DOHH2 (cell line): ENCODE data around the gene TTC21B.

Experiments
- H3F3A ChIP-seq: fragments of 200-600 bp; sonication (generic), shearing (Covaris generic); 2 replicates; pipeline ENCODE4 v1.6.0; 2016; ENCODE audit warnings: antibody characterized with exemption, mild to moderate bottlenecking; ENCODE audit not compliant: control insufficient read depth, insufficient read depth
- H3K27ac ChIP-seq: fragments of 200-600 bp; sonication (generic); 2 replicates; pipeline ENCODE4 v1.5.1; 2014; ENCODE audit warnings: low read depth, mild to moderate bottlenecking, low read length, moderate library complexity
- H3K27me3 ChIP-seq: fragments of 200-600 bp; sonication (generic); 2 replicates; pipeline ENCODE4 v1.6.1; 2014; ENCODE audit warnings: mild to moderate bottlenecking, low read length, mixed read lengths; ENCODE audit not compliant: control insufficient read depth
- H3K36me3 ChIP-seq: fragments of 200-600 bp; sonication (generic); 2 replicates; pipeline ENCODE4 v1.6.1; 2014; ENCODE audit warnings: mild to moderate bottlenecking, low read length, moderate library complexity, mixed read lengths; ENCODE audit not compliant: control insufficient read depth
- H3K4me1 ChIP-seq: fragments of 200-600 bp; sonication (generic); 2 replicates; pipeline ENCODE4 v1.6.1; 2014; ENCODE audit warnings: mild to moderate bottlenecking, low read length, mixed read lengths; ENCODE audit not compliant: control insufficient read depth
- H3K4me2 ChIP-seq: fragments of 200-600 bp; sonication (generic); 2 replicates; pipeline ENCODE4 v1.6.0; 2014; ENCODE audit warnings: mild to moderate bottlenecking, low read length, moderate library complexity
- H3K4me3 ChIP-seq: fragments of 200-600 bp; sonication (generic); 2 replicates; pipeline ENCODE4 v1.5.1; 2014; ENCODE audit warnings: mild to moderate bottlenecking, low read length, mixed read lengths
- H3K79me2 ChIP-seq: fragments of 200-600 bp; sonication (generic); 2 replicates; pipeline ENCODE4 v1.6.1; 2014; ENCODE audit warnings: mild to moderate bottlenecking, low read length, mixed read lengths; ENCODE audit not compliant: control insufficient read depth
- H3K9me2 ChIP-seq: fragments of 200-600 bp; sonication (generic); replicated peaks from 2 replicates; pipeline ENCODE4 v1.6.1; 2014; ENCODE audit warnings: mild to moderate bottlenecking, low read length, mixed read lengths; ENCODE audit not compliant: control insufficient read depth
- H3K9me3 ChIP-seq: fragments of 200-600 bp; sonication (generic); 2 replicates; pipeline ENCODE4 v1.6.1; 2014; ENCODE audit warnings: antibody characterized with exemption, low read length, mixed read lengths; ENCODE audit not compliant: control insufficient read depth, insufficient read depth
- H4K20me1 ChIP-seq: fragments of 200-600 bp; sonication (generic); 2 replicates; pipeline ENCODE4 v1.6.0; 2014; ENCODE audit warnings: low read depth, mild to moderate bottlenecking, antibody characterized with exemption, low read length, moderate library complexity; ENCODE audit not compliant: control insufficient read depth, insufficient read depth
- EZH2phosphoT487 ChIP-seq: fragments of 200-600 bp; sonication (generic); IDR thresholded peaks from 2 replicates; pipeline ENCODE4 v1.6.1; 2017; ENCODE audit warnings: borderline replicate concordance, mild to moderate bottlenecking, antibody characterized with exemption, low read length, moderate library complexity, mixed read lengths
- TF ChIP-seq, protein P1 (sequence below): fragments of 200-600 bp; sonication (generic); IDR thresholded peaks from one replicate; pipeline ENCODE4 v1.5.1; 2014; ENCODE audit warnings: antibody characterized with exemption, mild to moderate bottlenecking, low read depth, low read length; ENCODE audit not compliant: poor library complexity, severe bottlenecking

Gene TTC21B

GRCh38 chr2:165901620-165902298, 51.8 kb downstream of the TTC21B start:
- Histone ChIP-seq H3K27me3 (no peaks in the 10 kb centered on the region), H3K4me1 (no peaks in the 10 kb centered on the region), H3K36me3 (peaks cover 51% of the 10 kb centered on the region), H3K4me3 (no peak overlapping the region), H3K9me3 (no peaks in the 10 kb centered on the region), H3K9me2 (no peaks in the 10 kb centered on the region), H3K27ac (no peak overlapping the region), H3K4me2 (no peak overlapping the region), H4K20me1 (no peaks in the 10 kb centered on the region), H3K79me2 (no peaks in the 10 kb centered on the region), H3F3A (no peaks in the 10 kb centered on the region)
- TF ChIP-seq, protein P1, sequence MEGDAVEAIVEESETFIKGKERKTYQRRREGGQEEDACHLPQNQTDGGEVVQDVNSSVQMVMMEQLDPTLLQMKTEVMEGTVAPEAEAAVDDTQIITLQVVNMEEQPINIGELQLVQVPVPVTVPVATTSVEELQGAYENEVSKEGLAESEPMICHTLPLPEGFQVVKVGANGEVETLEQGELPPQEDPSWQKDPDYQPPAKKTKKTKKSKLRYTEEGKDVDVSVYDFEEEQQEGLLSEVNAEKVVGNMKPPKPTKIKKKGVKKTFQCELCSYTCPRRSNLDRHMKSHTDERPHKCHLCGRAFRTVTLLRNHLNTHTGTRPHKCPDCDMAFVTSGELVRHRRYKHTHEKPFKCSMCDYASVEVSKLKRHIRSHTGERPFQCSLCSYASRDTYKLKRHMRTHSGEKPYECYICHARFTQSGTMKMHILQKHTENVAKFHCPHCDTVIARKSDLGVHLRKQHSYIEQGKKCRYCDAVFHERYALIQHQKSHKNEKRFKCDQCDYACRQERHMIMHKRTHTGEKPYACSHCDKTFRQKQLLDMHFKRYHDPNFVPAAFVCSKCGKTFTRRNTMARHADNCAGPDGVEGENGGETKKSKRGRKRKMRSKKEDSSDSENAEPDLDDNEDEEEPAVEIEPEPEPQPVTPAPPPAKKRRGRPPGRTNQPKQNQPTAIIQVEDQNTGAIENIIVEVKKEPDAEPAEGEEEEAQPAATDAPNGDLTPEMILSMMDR = no peak
- TF ChIP-seq EZH2phosphoT487 = no peak

GRCh38 chr2:165899311-165899710, 54.3 kb downstream of the TTC21B start:
- H3K27ac ChIP-seq = no peak overlapping the region
- peaks cover 53% of the 10 kb centered on the region for H3K36me3 ChIP-seq
- no peak overlapping the region for H3K4me3 ChIP-seq
- TF ChIP-seq, protein P1 = no peak
- no peak for TF ChIP-seq EZH2phosphoT487
- H3F3A ChIP-seq = no peaks in the 10 kb centered on the region
- no peaks in the 10 kb centered on the region for H3K9me3 ChIP-seq
- no peak overlapping the region for H3K4me2 ChIP-seq
- H3K9me2 ChIP-seq = no peaks in the 10 kb centered on the region
- no peaks in the 10 kb centered on the region for H4K20me1 ChIP-seq
- H3K79me2 ChIP-seq = no peaks in the 10 kb centered on the region
- no peaks in the 10 kb centered on the region for H3K27me3 ChIP-seq
- H3K4me1 ChIP-seq = 0 out of 2 replicates have a peak, but pooled peaks cover 3% of the 10 kb centered on the region

DNA sequence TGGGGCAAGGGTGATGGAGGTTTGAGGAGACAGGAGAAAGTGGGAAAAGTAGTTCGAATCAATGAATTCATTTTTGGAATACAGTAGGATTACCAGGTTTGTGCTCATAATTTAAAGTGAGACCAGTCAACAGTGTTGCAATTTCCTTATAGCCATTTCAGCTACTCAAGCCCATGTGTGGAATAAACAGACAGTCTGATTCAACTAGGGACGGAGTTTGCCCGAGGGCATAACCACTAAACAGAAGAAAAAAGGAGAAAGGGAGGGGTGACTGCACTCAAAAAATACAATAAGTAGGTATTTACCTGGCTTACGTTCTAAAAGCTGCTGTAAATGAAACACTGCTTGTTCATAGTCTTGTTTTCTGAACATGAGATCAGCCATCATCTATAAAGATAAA, 55.2 kb downstream of the TTC21B start:
- peaks cover 50% of the 10 kb centered on the region for H3K36me3 ChIP-seq
- H3K4me1 ChIP-seq = 0 out of 2 replicates have a peak, but pooled peaks cover 3% of the 10 kb centered on the region
- no peak overlapping the region for H3K4me3 ChIP-seq
- H3K4me2 ChIP-seq = no peak overlapping the region
- H3K27me3 ChIP-seq = no peaks in the 10 kb centered on the region
- H3K27ac ChIP-seq = no peak overlapping the region
- H3F3A ChIP-seq = no peaks in the 10 kb centered on the region
- H4K20me1 ChIP-seq = no peaks in the 10 kb centered on the region
- H3K79me2 ChIP-seq = no peaks in the 10 kb centered on the region
- H3K9me2 ChIP-seq = no peaks in the 10 kb centered on the region
- TF ChIP-seq, protein P1 = no peak
- no peak for TF ChIP-seq EZH2phosphoT487
- no peaks in the 10 kb centered on the region for H3K9me3 ChIP-seq
